Body of pancreas (tissue), 4 donors: ENCODE results near the gene KLHL29.

Experiments
- POLR2A ChIP-seq, 3 donors: fragments of 450-650 bp; IDR thresholded peaks; one replicate each; pipeline ENCODE4 v1.6.1; 2016; ENCODE audit warnings: antibody characterized with exemption in 3 of 3, mild to moderate bottlenecking in 2 of 3
- TF ChIP-seq, protein P1 (sequence below), 7 experiments: fragments of 450-650 bp in 4 of 7; fragments of 200-600 bp in 3 of 7; sonication (generic) in 3 of 7; IDR thresholded peaks; one replicate each; pipeline ENCODE4 v1.5.1; 2016 to 2019; ENCODE audit warnings: antibody characterized with exemption in 7 of 7

DNA sequence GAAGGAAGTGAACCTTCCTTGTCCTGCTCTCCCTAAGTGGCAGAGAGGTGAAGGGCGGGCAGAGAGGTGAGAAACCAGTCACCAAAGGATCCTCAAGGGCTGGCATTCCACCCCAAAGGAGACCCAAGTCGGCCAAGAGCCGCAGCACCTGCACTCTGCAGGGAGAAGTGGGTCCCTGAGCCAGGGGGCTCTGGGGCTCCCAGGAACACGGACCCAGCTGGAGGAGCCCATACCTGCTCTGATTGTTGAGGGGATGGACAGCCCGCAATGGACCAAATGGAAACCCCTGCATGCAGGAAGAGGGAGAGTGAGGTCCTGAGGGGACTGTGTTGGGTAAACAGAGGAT, 308.6 kb downstream of the KLHL29 start:
- TF ChIP-seq, protein P1, sequence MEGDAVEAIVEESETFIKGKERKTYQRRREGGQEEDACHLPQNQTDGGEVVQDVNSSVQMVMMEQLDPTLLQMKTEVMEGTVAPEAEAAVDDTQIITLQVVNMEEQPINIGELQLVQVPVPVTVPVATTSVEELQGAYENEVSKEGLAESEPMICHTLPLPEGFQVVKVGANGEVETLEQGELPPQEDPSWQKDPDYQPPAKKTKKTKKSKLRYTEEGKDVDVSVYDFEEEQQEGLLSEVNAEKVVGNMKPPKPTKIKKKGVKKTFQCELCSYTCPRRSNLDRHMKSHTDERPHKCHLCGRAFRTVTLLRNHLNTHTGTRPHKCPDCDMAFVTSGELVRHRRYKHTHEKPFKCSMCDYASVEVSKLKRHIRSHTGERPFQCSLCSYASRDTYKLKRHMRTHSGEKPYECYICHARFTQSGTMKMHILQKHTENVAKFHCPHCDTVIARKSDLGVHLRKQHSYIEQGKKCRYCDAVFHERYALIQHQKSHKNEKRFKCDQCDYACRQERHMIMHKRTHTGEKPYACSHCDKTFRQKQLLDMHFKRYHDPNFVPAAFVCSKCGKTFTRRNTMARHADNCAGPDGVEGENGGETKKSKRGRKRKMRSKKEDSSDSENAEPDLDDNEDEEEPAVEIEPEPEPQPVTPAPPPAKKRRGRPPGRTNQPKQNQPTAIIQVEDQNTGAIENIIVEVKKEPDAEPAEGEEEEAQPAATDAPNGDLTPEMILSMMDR (IDR thresholded peaks at IDR 0.05), result no peak
- TF ChIP-seq POLR2A (IDR thresholded peaks at IDR 0.05), result no peak
